DOHH2 (cell line): ENCODE measurements around the gene SP1.

Experiments
- H3F3A ChIP-seq: fragments of 200-600 bp; sonication (generic), shearing (Covaris generic); 2 replicates; pipeline ENCODE4 v1.6.0; 2016; ENCODE audit warnings: antibody characterized with exemption, mild to moderate bottlenecking; ENCODE audit not compliant: control insufficient read depth, insufficient read depth
- H3K27ac ChIP-seq: fragments of 200-600 bp; sonication (generic); 2 replicates; pipeline ENCODE4 v1.5.1; 2014; ENCODE audit warnings: low read depth, mild to moderate bottlenecking, low read length, moderate library complexity
- H3K27me3 ChIP-seq: fragments of 200-600 bp; sonication (generic); 2 replicates; pipeline ENCODE4 v1.6.1; 2014; ENCODE audit warnings: mild to moderate bottlenecking, low read length, mixed read lengths; ENCODE audit not compliant: control insufficient read depth
- H3K36me3 ChIP-seq: fragments of 200-600 bp; sonication (generic); 2 replicates; pipeline ENCODE4 v1.6.1; 2014; ENCODE audit warnings: mild to moderate bottlenecking, low read length, moderate library complexity, mixed read lengths; ENCODE audit not compliant: control insufficient read depth
- H3K4me1 ChIP-seq: fragments of 200-600 bp; sonication (generic); 2 replicates; pipeline ENCODE4 v1.6.1; 2014; ENCODE audit warnings: mild to moderate bottlenecking, low read length, mixed read lengths; ENCODE audit not compliant: control insufficient read depth
- H3K4me2 ChIP-seq: fragments of 200-600 bp; sonication (generic); 2 replicates; pipeline ENCODE4 v1.6.0; 2014; ENCODE audit warnings: mild to moderate bottlenecking, low read length, moderate library complexity
- H3K4me3 ChIP-seq: fragments of 200-600 bp; sonication (generic); 2 replicates; pipeline ENCODE4 v1.5.1; 2014; ENCODE audit warnings: mild to moderate bottlenecking, low read length, mixed read lengths
- H3K79me2 ChIP-seq: fragments of 200-600 bp; sonication (generic); 2 replicates; pipeline ENCODE4 v1.6.1; 2014; ENCODE audit warnings: mild to moderate bottlenecking, low read length, mixed read lengths; ENCODE audit not compliant: control insufficient read depth
- H3K9me2 ChIP-seq: fragments of 200-600 bp; sonication (generic); replicated peaks from 2 replicates; pipeline ENCODE4 v1.6.1; 2014; ENCODE audit warnings: mild to moderate bottlenecking, low read length, mixed read lengths; ENCODE audit not compliant: control insufficient read depth
- H3K9me3 ChIP-seq: fragments of 200-600 bp; sonication (generic); 2 replicates; pipeline ENCODE4 v1.6.1; 2014; ENCODE audit warnings: antibody characterized with exemption, low read length, mixed read lengths; ENCODE audit not compliant: control insufficient read depth, insufficient read depth
- H4K20me1 ChIP-seq: fragments of 200-600 bp; sonication (generic); 2 replicates; pipeline ENCODE4 v1.6.0; 2014; ENCODE audit warnings: low read depth, mild to moderate bottlenecking, antibody characterized with exemption, low read length, moderate library complexity; ENCODE audit not compliant: control insufficient read depth, insufficient read depth
- CTCF ChIP-seq: fragments of 200-600 bp; sonication (generic); IDR thresholded peaks from one replicate; pipeline ENCODE4 v1.5.1; 2014; ENCODE audit warnings: antibody characterized with exemption, mild to moderate bottlenecking, low read depth, low read length; ENCODE audit not compliant: poor library complexity, severe bottlenecking
- EZH2phosphoT487 ChIP-seq: fragments of 200-600 bp; sonication (generic); IDR thresholded peaks from 2 replicates; pipeline ENCODE4 v1.6.1; 2017; ENCODE audit warnings: borderline replicate concordance, mild to moderate bottlenecking, antibody characterized with exemption, low read length, moderate library complexity, mixed read lengths

Gene SP1

DNA sequence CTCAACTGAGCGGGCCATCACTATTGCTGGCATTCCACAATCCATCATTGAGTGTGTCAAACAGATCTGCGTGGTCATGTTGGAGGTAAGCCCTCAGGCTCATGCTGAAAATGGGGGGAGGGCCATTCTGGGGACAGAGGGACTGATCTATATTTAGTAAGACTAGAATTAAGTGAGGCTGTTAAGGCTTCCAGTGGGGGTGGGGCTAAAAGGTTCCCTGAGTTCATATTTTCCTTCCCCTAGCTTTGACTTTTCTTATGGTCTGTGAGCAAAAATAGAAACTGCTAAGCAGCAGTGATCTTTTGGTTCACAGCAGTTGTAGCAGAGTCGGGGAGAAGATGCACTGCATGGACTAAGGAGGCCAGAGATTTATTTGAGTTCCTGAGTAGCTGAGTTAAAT, 81.1 kb downstream of the SP1 start:
- H3F3A ChIP-seq: peaks cover 15% of the 10 kb centered on the region
- peaks cover 99% of the 10 kb centered on the region for H3K36me3 ChIP-seq
- H4K20me1 ChIP-seq: peaks cover 20% of the 10 kb centered on the region
- H3K9me3 ChIP-seq: no peaks in the 10 kb centered on the region
- H3K4me1 ChIP-seq: 0 out of 2 replicates have a peak, but pooled peaks cover 3% of the 10 kb centered on the region
- TF ChIP-seq EZH2phosphoT487 (no peak), CTCF (no peak)
- no peak overlapping the region for H3K27ac ChIP-seq
- no peak overlapping the region for H3K4me3 ChIP-seq
- no peaks in the 10 kb centered on the region for H3K27me3 ChIP-seq
- H3K4me2 ChIP-seq: no peak overlapping the region
- no peaks in the 10 kb centered on the region for H3K9me2 ChIP-seq
- H3K79me2 ChIP-seq: peaks cover 95% of the 10 kb centered on the region

GRCh38 chr12:53461591-53461990, 81.6 kb downstream of the SP1 start:
- Histone ChIP-seq H3K4me2 (no peak overlapping the region), H3K9me3 (no peaks in the 10 kb centered on the region), H3K79me2 (peaks cover 95% of the 10 kb centered on the region), H3K27ac (no peak overlapping the region), H3K4me1 (0 out of 2 replicates have a peak, but pooled peaks cover 3% of the 10 kb centered on the region), H3K4me3 (no peak overlapping the region), H3F3A (peaks cover 15% of the 10 kb centered on the region), H3K36me3 (peaks cover 99% of the 10 kb centered on the region), H3K9me2 (no peaks in the 10 kb centered on the region), H3K27me3 (no peaks in the 10 kb centered on the region), H4K20me1 (peaks cover 19% of the 10 kb centered on the region)
- TF ChIP-seq CTCF (no peak), EZH2phosphoT487 (no peak)

- Histone ChIP-seq H3K9me2 (no peaks in the 10 kb centered on the region), H3K4me2 (no peak overlapping the region), H3K27me3 (no peaks in the 10 kb centered on the region), H3K4me3 (no peak overlapping the region), H3K36me3 (peaks cover 99% of the 10 kb centered on the region), H3F3A (peaks cover 19% of the 10 kb centered on the region), H3K4me1 (0 out of 2 replicates have a peak, but pooled peaks cover 3% of the 10 kb centered on the region), H3K27ac (no peak overlapping the region), H3K9me3 (no peaks in the 10 kb centered on the region), H4K20me1 (peaks cover 17% of the 10 kb centered on the region), H3K79me2 (peaks cover 94% of the 10 kb centered on the region)
- TF ChIP-seq EZH2phosphoT487: no peak
- TF ChIP-seq CTCF: no peak
Observed at GRCh38 chr12:53462935-53463334, 83.0 kb downstream of the SP1 start.
